Measurements from ENCODE around the gene PMPCA. TPM values are rescaled to one million over a fixed set of nuclear protein-coding genes. Genes with fewer than 3 reads are reported as not detected.

The PMPCA gene
- total and polyA plus RNA-seq, 2 of the 8 experiments (the other 6 are each of a cell fraction or from before 2014, with no cell fraction given) = 60.0 to 88.2 TPM

GRCh38 chr9:136381311-136381710 is 29.1 kb upstream of the PMPCA start (continued):
- TF ChIP-seq TEAD4 (IDR thresholded peaks at IDR 0.05; ENCODE audit: low read depth, low read length) = no peak
- TF ChIP-seq EP300 (IDR thresholded peaks at IDR 0.05; ENCODE audit: borderline replicate concordance in 1 of 2, low read depth in 2 of 2, low read length in 2 of 2) = no peak
- no peak for TF ChIP-seq SP4 (IDR thresholded peaks at IDR 0.05; ENCODE audit: low read length)
- TF ChIP-seq CBX8 (IDR thresholded peaks at IDR 0.05; ENCODE audit: borderline replicate concordance, low read depth, low read length) = no peak

Data from H1 (cell line).